Fibroblast of the aortic adventitia (primary cell): ENCODE results near the gene GARRE1. TPM values are rescaled to one million over a fixed set of nuclear protein-coding genes. Genes with fewer than 3 reads are reported as not detected.

ENCODE experiments used
- DNase-seq: peaks from one replicate; pipeline ENCODE4 v3.0.0-alpha.2; 2010; ENCODE audit warnings: low read depth
- H3K4me3 ChIP-seq: 2 replicates; pipeline ENCODE4 v1.5.1; 2011; ENCODE audit warnings: low read depth, mild to moderate bottlenecking, control low read depth, low read length, moderate library complexity
- total RNA-seq: library from RNA; depleted of rRNA; stranded (reverse); fragments of >200 nt; gene quantifications from 2 replicates; pipeline ENCODE4 v1.2.3, GENCODE V29; 2012; ENCODE audit warnings: low replicate concordance
- TF ChIP-seq, protein P1 (sequence below): IDR thresholded peaks from 2 replicates; pipeline ENCODE4 v1.5.1; 2011; ENCODE audit warnings: mild to moderate bottlenecking, low read length, control low read depth, inconsistent platforms; ENCODE audit not compliant: insufficient read depth

GARRE1 gene
- total RNA-seq, 1 donor = 13.9 TPM

DNA sequence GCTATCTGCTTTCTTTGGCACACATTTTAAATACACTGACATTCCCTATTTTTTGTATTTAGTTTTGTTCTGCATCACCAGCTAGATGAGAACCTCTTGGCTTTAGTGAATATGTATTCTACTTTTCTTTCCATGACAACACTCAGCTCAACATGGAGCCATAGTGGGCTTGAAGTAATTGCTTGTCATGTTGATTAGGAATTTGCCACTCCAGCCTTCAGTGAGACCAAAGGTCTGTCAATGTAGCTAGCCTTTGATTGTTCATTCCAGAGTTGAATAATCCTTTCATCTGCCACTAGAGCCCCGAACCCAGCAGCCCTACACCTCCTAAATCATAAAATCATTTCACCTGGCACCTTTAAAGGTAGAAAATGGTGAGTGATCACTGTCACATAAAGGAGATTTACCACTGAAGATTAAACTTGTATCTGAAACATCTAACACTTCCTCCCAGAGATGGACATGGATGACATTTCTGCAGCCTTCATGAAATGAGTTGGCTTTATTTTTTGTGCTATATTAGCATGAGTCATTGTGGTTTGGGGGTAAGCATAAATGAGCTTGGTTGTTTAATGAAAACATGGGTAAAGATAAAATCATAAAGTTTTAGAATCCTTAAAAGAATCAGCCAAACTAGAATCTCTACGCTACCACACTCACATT lies 29.2 kb upstream of the GARRE1 start:
- DNase-seq = no peak
- no peak overlapping the region for H3K4me3 ChIP-seq
- TF ChIP-seq, protein P1, sequence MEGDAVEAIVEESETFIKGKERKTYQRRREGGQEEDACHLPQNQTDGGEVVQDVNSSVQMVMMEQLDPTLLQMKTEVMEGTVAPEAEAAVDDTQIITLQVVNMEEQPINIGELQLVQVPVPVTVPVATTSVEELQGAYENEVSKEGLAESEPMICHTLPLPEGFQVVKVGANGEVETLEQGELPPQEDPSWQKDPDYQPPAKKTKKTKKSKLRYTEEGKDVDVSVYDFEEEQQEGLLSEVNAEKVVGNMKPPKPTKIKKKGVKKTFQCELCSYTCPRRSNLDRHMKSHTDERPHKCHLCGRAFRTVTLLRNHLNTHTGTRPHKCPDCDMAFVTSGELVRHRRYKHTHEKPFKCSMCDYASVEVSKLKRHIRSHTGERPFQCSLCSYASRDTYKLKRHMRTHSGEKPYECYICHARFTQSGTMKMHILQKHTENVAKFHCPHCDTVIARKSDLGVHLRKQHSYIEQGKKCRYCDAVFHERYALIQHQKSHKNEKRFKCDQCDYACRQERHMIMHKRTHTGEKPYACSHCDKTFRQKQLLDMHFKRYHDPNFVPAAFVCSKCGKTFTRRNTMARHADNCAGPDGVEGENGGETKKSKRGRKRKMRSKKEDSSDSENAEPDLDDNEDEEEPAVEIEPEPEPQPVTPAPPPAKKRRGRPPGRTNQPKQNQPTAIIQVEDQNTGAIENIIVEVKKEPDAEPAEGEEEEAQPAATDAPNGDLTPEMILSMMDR = no peak

GRCh38 chr19:34225659-34226015 lies 28.7 kb upstream of the GARRE1 start:
- TF ChIP-seq, protein P1 = no peak
- DNase-seq = no peak

GRCh38 chr19:34226036-34226435 lies 28.3 kb upstream of the GARRE1 start:
- H3K4me3 ChIP-seq = no peak overlapping the region
- TF ChIP-seq, protein P1 = no peak
- no peak for DNase-seq

More at GRCh38 chr19:34225659-34226015, 28.7 kb upstream of the GARRE1 start:
- no peak overlapping the region for H3K4me3 ChIP-seq

- TF ChIP-seq, protein P1 = no peak
- no peak for DNase-seq
- no peak overlapping the region for H3K4me3 ChIP-seq
These were observed 26.0 kb upstream of the GARRE1 start for GRCh38 chr19:34228347-34228746.

DNA sequence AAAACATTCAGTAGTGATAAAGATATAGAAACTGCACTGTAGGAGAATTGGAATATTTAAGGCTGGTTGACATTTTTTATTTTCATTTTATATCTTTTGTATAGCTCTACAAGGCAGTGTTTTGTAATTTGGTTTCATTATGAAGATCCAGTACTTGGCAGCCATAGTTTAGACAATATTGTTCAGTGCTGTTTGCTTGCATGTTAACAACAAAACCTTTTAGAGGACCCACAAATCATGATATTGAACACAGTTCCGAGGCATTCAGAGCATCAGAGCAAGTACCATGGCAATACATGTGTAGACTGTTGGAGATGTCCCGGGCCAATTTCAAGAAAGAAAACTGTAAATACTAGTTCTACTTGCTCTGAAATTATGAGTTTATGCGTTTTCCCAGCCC lies 25.6 kb upstream of the GARRE1 start:
- DNase-seq = no peak
- TF ChIP-seq, protein P1 = no peak
- no peak overlapping the region for H3K4me3 ChIP-seq

- TF ChIP-seq, protein P1 = no peak
- H3K4me3 ChIP-seq = no peak overlapping the region
- DNase-seq = no peak
These were observed 24.6 kb upstream of the GARRE1 start for GRCh38 chr19:34229721-34230120.

DNA sequence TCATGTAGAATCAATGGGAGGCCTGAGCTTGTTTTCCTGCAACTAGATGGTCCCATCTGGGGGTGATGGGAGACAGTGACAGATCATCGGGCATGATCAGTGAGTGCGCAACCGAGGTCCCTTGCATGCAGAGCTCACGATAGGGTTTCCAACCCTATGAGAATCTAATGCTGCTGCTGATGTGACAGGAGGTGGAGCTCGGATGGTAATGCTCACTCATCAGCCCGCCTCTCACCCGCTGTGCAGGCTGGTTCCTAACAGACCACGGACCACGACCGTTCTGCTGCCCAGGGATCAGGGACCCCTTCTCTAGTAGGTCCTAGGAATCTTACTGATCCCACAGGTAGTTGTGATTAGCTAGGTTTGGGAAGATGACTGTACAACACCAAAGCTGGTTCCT lies 23.5 kb upstream of the GARRE1 start:
- no peak overlapping the region for H3K4me3 ChIP-seq
- DNase-seq = no peak
- TF ChIP-seq, protein P1 = no peak
